Body of pancreas (tissue), 4 donors: ENCODE results near the gene ITPRIPL2.

Experiments used
- CTCF ChIP-seq, 7 experiments: fragments of 450-650 bp in 4 of 7; fragments of 200-600 bp in 3 of 7; sonication (generic) in 3 of 7; IDR thresholded peaks; one replicate each; pipeline ENCODE4 v1.5.1; 2016 to 2019; ENCODE audit warnings: antibody characterized with exemption in 7 of 7
- POLR2A ChIP-seq, 3 donors: fragments of 450-650 bp; IDR thresholded peaks; one replicate each; pipeline ENCODE4 v1.6.1; 2016; ENCODE audit warnings: antibody characterized with exemption in 3 of 3, mild to moderate bottlenecking in 2 of 3

- TF ChIP-seq CTCF (IDR thresholded peaks at IDR 0.05), result no peak
- TF ChIP-seq POLR2A (IDR thresholded peaks at IDR 0.05), result no peak
Observed at GRCh38 chr16:19115148-19116021, 1.6 kb downstream of the ITPRIPL2 start.
